GM18519 (cell line): ENCODE data around the gene PLD5.
"Not testable (repeated sequence)": the region's sequence is repeated elsewhere in the genome, so short reads cannot be mapped to it uniquely, and the experiment has no call there.

Experiments
- ATAC-seq: cut with Tn5 transposase; IDR thresholded peaks from one replicate; pipeline ENCODE4 v1.9.1; 2021; ENCODE audit warnings: mild to moderate bottlenecking, moderate library complexity; ENCODE audit not compliant: unreplicated experiment, low FRiP score

PLD5 gene

DNA sequence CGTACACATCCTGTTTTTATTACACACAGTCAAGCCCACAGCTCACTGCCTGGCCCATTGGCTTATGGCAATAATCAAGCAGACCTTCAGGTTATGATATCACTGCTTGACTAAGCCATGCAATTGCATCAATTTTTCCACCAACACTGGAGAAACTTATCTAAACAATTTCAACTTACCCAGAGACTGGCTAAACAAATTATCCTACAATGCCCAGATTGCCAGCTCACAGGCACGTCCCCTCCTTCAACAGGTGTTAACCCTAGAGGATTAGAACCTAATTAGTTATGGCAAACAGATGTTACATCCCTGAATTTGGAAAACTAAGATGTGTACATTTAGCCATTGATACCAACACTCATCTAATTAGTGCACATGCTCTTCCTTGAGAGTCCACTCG lies 310.0 kb downstream of the PLD5 start:
- ATAC-seq: not testable (repeated sequence)

DNA sequence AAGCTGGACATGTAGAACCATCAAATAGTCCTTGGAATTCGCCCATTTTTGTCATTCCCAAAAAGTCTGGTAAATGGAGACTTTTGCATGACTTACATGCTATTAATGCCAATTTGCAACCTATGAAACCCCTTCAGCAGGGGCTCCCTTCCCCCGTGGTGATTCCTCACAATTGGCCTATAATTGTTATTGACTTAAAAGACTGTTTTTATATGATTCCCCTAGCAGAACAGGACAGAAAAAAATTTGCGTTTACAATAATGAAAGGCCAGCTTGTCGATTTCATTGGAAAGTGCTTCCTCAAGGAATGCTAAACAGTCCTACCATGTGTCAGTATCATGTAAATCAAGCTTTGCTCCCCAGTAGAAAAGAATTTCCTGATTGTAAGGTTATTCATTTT lies 311.5 kb downstream of the PLD5 start:
- ATAC-seq: not testable (repeated sequence)

GRCh38 chr1:242212401-242212800 lies 312.1 kb downstream of the PLD5 start:
- ATAC-seq: no peak

- no peak for ATAC-seq
Observed at GRCh38 chr1:242211254-242212022, 313.1 kb downstream of the PLD5 start.

GRCh38 chr1:242210316-242210715 lies 314.2 kb downstream of the PLD5 start:
- not testable (repeated sequence) for ATAC-seq

- ATAC-seq: no peak
Observed at GRCh38 chr1:242209063-242209462, 315.4 kb downstream of the PLD5 start.

- no peak for ATAC-seq
Observed at GRCh38 chr1:242208021-242208420, 316.5 kb downstream of the PLD5 start.

DNA sequence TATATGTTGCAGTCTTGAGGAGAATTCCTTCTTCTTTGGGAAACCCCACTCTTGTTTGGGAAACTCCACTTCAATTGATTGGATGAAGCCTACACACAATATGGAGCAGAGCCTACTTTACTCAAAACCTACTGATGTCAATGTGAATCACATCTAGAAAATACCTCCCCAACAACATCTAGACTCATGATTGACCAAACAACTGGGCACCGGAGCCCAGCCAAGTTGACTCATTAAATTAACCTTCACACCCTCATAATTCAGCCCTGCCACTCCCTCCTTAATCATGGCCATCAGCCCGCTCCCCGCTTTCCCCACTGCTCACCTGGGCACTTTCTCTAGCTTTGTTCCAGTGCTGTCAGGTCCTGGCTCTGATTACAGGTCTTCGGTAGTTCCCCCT lies 317.5 kb downstream of the PLD5 start:
- ATAC-seq: no peak

DNA sequence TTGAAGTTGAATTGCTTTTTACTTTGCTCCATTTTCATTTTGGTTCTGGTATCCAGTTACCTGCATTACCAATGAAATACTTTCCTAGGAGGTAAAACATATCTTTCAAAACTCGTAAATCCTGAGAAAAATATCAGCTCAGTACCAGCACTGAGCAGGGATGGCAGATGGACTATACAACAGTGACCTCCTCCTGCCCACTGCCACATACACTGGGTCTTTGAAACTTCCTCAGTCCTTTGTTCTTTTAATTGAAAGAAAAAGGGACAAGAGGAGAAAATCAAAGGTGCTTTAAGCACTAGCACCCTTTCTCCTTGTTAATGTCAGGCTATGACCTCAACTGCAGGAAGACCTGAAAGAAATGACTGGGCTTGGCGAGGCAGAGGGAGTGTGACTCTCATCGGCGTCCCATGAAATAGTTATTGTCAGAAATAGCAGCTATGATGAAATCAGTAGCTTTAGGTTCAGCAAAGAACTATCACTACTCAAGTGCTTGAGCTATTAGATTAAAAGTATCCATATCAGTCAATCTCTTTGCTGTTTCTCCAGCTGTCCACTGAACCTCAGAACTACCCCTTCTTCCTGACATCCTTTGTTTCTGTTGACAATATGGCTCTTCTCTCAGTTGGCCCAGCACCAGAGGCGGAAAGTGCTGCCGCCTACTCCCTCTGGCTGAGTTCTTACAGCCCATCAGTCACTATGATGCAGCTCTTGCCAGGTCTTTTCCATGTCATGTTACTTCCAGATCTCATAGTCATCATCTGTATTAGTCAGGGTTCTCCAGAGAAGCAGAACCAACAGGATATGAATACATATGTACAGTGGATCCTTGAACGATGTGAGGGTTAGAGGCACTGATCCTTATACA lies 318.6 kb downstream of the PLD5 start:
- no peak for ATAC-seq

DNA sequence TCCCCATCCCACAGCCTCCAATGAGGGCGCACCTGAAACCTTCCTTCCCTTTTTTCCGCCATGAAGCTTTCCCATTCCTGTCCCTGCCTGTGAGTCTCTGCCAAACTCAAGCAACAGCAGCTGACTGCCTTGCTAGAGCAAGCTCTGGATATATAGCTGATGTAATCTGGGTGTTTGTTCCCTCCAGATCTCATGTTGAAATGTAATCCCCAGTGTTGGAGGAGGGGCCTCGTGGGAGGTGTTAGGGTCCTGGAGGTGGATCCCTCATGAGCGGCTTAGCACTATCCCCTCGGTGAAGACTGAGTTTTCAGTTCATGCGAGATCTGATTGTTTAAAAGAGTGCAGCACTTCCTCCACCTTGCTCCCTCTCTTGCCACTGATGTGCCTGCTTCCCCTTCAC lies 321.2 kb downstream of the PLD5 start:
- no peak for ATAC-seq

DNA sequence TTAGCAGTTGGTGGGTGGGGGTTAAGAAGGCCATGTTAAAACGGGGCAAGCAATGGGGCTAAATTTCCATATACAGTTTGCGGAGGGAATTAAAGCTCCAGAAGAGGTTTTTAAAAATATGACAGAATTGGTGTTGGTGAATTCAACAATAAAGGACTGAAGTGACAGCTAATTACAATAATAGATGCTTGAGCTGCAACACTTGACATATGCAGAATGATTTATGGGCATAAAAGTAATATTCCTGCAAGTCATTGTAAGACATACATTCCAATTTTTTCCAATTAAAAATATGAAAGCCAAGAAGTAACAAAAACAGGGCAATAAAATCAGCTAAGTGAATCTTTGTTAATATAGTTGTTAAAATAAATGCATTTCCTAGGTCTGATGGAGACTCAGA lies 323.4 kb downstream of the PLD5 start:
- no peak for ATAC-seq

- no peak for ATAC-seq
Observed at GRCh38 chr1:242199776-242200458, 324.6 kb downstream of the PLD5 start.

DNA sequence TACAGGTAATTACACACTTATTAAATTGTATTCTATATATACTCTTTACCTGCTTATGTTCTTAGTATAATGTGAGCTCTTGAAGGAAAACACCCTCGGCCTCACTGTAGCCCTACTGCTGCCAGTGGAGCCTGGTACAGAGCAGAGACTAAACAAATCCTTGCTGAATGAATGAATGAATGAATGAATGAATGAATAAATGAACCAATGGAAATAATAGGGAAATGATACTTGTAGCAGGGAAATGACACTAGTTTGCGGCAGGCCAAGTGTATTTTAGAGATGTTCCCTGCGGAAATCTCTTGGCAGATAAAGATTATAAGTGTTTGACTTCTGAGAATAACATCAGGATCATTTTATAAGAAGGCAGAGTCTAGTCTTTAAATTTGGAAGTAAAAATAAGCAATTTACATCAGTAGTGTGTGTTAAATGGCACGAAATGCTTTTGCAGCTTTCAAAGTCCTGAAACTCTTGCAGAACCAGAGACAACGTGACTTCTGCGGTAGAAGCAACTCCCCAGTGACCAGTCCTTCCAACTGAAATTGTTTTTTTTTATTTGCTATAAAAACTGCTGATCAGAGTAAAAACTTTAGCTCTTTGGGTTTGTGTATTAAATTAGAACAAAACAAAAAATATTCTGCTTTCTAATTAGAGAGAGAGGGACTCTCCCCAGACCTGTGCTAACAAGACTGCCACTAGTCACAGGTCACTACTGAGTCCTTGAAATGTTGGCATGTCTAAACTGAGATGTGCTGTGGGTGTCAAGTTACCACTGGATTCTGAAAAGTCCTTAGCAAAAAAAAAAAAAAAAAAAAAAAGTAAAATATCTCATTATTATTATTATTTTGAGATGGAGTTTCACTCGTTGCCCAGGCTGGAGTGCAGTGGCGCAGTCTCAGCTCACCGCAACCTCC lies 326.3 kb downstream of the PLD5 start:
- ATAC-seq: no peak

DNA sequence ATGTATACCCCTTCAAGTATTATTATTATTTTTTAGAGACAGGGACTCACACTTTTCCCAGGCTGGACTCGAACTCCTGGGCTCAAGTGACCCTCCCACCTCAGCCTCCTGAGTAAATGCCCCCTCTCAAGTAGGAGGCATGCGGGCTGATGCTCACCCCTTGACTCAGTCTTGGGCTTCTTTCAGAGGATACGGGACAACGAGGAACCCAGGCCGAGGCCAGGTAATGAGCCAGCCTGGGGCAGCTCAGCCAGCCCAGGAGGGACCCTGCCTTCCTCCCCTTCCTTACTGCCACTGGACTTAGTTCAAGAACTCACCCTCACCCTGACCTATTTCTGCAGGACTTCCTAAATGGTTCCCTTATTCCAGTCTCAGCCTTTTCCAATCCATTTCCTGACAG lies 327.6 kb downstream of the PLD5 start:
- no peak for ATAC-seq

GRCh38 chr1:242196101-242196500 lies 328.4 kb downstream of the PLD5 start:
- no peak for ATAC-seq

GRCh38 chr1:242189591-242189990 lies 334.9 kb downstream of the PLD5 start:
- no peak for ATAC-seq

DNA sequence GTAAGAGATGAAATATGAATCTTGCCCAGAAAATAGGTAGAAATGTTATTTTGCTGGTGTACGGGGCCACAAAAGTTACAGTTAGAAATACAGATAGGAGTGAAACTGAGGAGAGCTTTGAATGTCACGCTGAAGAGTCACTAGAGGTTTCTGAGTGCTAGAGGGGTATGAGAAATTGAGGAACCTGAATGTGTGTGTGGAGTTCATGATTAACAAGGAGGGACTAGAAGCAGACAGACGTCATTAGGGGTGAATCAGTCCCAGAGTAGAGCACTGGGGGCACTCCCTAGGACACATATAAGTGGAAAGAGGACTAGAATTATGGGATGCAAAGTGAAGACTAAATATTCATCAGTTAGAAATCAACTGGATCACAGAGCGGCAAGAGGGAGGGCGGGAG lies 336.7 kb downstream of the PLD5 start:
- ATAC-seq: no peak

DNA sequence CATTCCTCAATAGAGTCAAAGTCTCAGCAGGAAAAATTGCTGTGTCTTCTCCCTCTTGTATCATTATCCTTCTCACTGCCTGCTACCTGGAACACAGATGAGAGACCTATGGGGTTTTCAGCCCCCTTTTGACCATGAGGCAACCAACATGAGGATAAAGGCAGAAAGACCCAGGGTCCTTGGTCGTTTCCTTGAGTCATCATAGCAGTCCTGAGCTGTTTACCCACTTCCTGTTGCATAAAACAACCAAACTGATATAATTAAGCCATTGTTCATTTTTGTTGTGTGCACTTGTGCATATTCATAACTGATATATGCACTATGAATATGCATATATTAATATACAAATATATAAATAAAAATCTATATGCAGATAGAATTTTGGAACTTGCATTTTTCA lies 337.3 kb downstream of the PLD5 start:
- ATAC-seq: no peak

GRCh38 chr1:242185731-242186130 lies 338.8 kb downstream of the PLD5 start:
- peak; percentile 37 for ATAC-seq

GRCh38 chr1:242184955-242185354 lies 339.5 kb downstream of the PLD5 start:
- no peak for ATAC-seq
